K562 (cell line): ENCODE measurements around the gene NRTN. TPM values are rescaled to one million over a fixed set of nuclear protein-coding genes. Genes with fewer than 3 reads are reported as not detected.

Experiments used
- ATAC-seq: fragments of 200-7000 bp; cut with Tn5 transposase; 3 replicates; pipeline ENCODE4 v1.9.1; 2020; ENCODE audit warnings: moderate library complexity
- BruUV-seq: library from RNA; stranded (reverse); fragments of 400-500 nt; replicated peaks from 2 replicates; lab custom pipeline; 2021; lab: Mats Ljungman, UMichigan
- CTCF ChIA-PET: fragments of 300-600 bp; formaldehyde crosslinking; extraction: SDS; loops from one replicate; lab custom pipeline; 2021; ENCODE audit warnings: low intra/inter-chr PET ratio; lab: Yijun Ruan, JAX
- POLR2A ChIA-PET: fragments of 300-600, 350-650 bp; sonication (Branson Sonifier 250); formaldehyde crosslinking; extraction: SDS; loops from one replicate; lab custom pipeline; 2021; ENCODE audit warnings: antibody characterized with exemption, inconsistent platforms; lab: Yijun Ruan, JAX
- DNase-seq, 4 experiments: peaks; one replicate each; pipeline versions ENCODE4 v3.0.0 to v3.0.0-alpha.2; 2011 to 2018; ENCODE audit warnings: low spot score in 3 of 4, mixed read lengths in 3 of 4; ENCODE audit errors: extremely low read depth in 1 of 4
- FAIRE-seq: peaks from 2 replicates; lab custom pipeline; 2011; peaks lifted over from hg19 to GRCh38; lab: Jason Lieb, UNC
- H2AFZ ChIP-seq: 2 replicates; pipeline ENCODE4 v1.6.0; 2011; ENCODE audit warnings: low read depth, low read length, control low read depth, inconsistent platforms
- H3K27ac ChIP-seq: fragments of 200-600 bp; 3 replicates; pipeline ENCODE4 v1.8.0; 2011; ENCODE audit warnings: low read depth, mild to moderate bottlenecking, control low read depth, inconsistent platforms, low read length, moderate library complexity, mixed read lengths; ENCODE audit errors: extremely low read depth
- H3K27me3 ChIP-seq, 2 experiments: fragments of 300-600 bp in 1 of 2; 2 replicates in 1 of 2; 3 replicates in 1 of 2; pipeline versions ENCODE4 v1.6.0 to v1.8.0; 2011; ENCODE audit warnings: inconsistent platforms in 2 of 2, low read length in 2 of 2, mild to moderate bottlenecking in 1 of 2, mixed read lengths in 1 of 2, moderate library complexity in 1 of 2; ENCODE audit not compliant: control insufficient read depth in 2 of 2, insufficient read depth in 2 of 2
- H3K36me3 ChIP-seq: fragments of 300-600 bp; 3 replicates; pipeline ENCODE4 v1.8.0; 2011; ENCODE audit warnings: mild to moderate bottlenecking, low read length, inconsistent platforms; ENCODE audit not compliant: control insufficient read depth, insufficient read depth
- H3K4me1 ChIP-seq, 2 experiments: fragments of 200-600 bp in 1 of 2; replicated peaks in 1 of 2; 2 replicates in 1 of 2; 3 replicates in 1 of 2; pipeline versions ENCODE4 v1.5.1 to v1.8.0; 2011; ENCODE audit warnings: inconsistent platforms in 2 of 2, low read length in 2 of 2, mild to moderate bottlenecking in 1 of 2, mixed read lengths in 1 of 2, moderate library complexity in 1 of 2; ENCODE audit not compliant: control insufficient read depth in 2 of 2, insufficient read depth in 2 of 2
- H3K4me2 ChIP-seq: 2 replicates; pipeline ENCODE4 v1.6.1; 2011; ENCODE audit warnings: low read length, control low read depth, inconsistent platforms, mixed read lengths; ENCODE audit not compliant: insufficient read depth
- H3K4me3 ChIP-seq: fragments of 200-600 bp; sonication (generic), shearing (Covaris generic); 2 replicates; pipeline ENCODE4 v1.5.1; 2016; ENCODE audit warnings: control low read depth, inconsistent platforms
- H3K79me2 ChIP-seq: fragments of 200-600 bp; 3 replicates; pipeline ENCODE4 v1.8.0; 2011; ENCODE audit warnings: low read length, inconsistent platforms; ENCODE audit not compliant: control insufficient read depth, insufficient read depth
- H3K9ac ChIP-seq, 2 experiments: 2 replicates each; pipeline versions ENCODE4 v1.6.0 to v1.6.1; 2011; ENCODE audit warnings: low read depth in 2 of 2, low read length in 2 of 2, control low read depth in 1 of 2, inconsistent platforms in 1 of 2, mild to moderate bottlenecking in 1 of 2, mixed read lengths in 1 of 2; ENCODE audit not compliant: insufficient read depth in 1 of 2
- H3K9me1 ChIP-seq: one replicate; pipeline ENCODE4 v1.6.0; 2011; ENCODE audit warnings: inconsistent platforms, mild to moderate bottlenecking, low read length, moderate library complexity; ENCODE audit not compliant: control insufficient read depth, insufficient read depth
- H3K9me3 ChIP-seq: replicated peaks from 2 replicates; pipeline ENCODE4 v1.5.1; 2011; ENCODE audit warnings: low read depth, low read length, inconsistent platforms; ENCODE audit not compliant: control insufficient read depth, insufficient read depth
- H4K20me1 ChIP-seq: replicated peaks from 2 replicates; pipeline ENCODE4 v1.6.1; 2011; ENCODE audit warnings: low read length, inconsistent platforms, mixed read lengths; ENCODE audit not compliant: control insufficient read depth, insufficient read depth
- ADNP ChIP-seq: fragments of 200-800 bp; sonication (Bioruptor generic); IDR thresholded peaks from 2 replicates; pipeline ENCODE4 v1.6.1; 2016; ENCODE audit warnings: missing genetic modification characterization, missing compliant biosample characterization
- EHMT2 ChIP-seq: fragments of 450-650 bp; IDR thresholded peaks from 2 replicates; pipeline ENCODE4 v1.6.1; 2018; ENCODE audit warnings: antibody characterized with exemption
- ELF1 ChIP-seq: fragments of 200-800 bp; sonication (Bioruptor generic); IDR thresholded peaks from 2 replicates; pipeline ENCODE4 v1.6.1; 2016; ENCODE audit warnings: missing genetic modification characterization, missing compliant biosample characterization
- ERF ChIP-seq: fragments of 450-650 bp; formaldehyde crosslinking; IDR thresholded peaks from 2 replicates; pipeline ENCODE4 v1.4.0; 2020; ENCODE audit warnings: mild to moderate bottlenecking, mixed read lengths
- GATA2 ChIP-seq: sonication (generic); formaldehyde crosslinking; IDR thresholded peaks from 2 replicates; pipeline ENCODE4 v1.4.0; 2020; ENCODE audit warnings: mild to moderate bottlenecking, missing genetic modification reagents
- MTA1 ChIP-seq: fragments of 450-650 bp; IDR thresholded peaks from 2 replicates; pipeline ENCODE4 v1.6.1; 2017; ENCODE audit warnings: borderline replicate concordance
- MYC ChIP-seq, 2 experiments: fragments of 250-450 bp in 1 of 2; sonication (Bioruptor Pico) in 1 of 2; IDR thresholded peaks; 2 replicates each; pipeline versions ENCODE4 v1.5.1 to v1.6.1; 2012 to 2021; ENCODE audit warnings: low read depth in 2 of 2, borderline replicate concordance in 1 of 2, improper control_type of control experiment in 1 of 2, low read length in 1 of 2, mild to moderate bottlenecking in 1 of 2, moderate library complexity in 1 of 2
- POLR2B ChIP-seq: fragments of 450-650 bp; IDR thresholded peaks from 2 replicates; pipeline ENCODE4 v1.6.1; 2018; ENCODE audit warnings: low read depth; ENCODE audit not compliant: partially characterized antibody
- RHOXF2B ChIP-seq: fragments of 250-450 bp; sonication (Bioruptor Pico); conservative IDR thresholded peaks from 2 replicates; pipeline ENCODE4 v1.5.1; 2021
- SMARCA4 ChIP-seq: fragments of 450-650 bp; IDR thresholded peaks from 2 replicates; pipeline ENCODE4 v1.6.1; 2016
- SMARCB1 ChIP-seq: IDR thresholded peaks from 2 replicates; pipeline ENCODE4 v1.6.1; 2011; ENCODE audit warnings: improper control_type of control experiment, low read depth; ENCODE audit not compliant: insufficient read length
- TCF7L2 ChIP-seq: fragments of 150-350 bp; IDR thresholded peaks from 2 replicates; pipeline ENCODE4 v1.6.1; 2016; ENCODE audit warnings: low read depth, mild to moderate bottlenecking, low read length, moderate library complexity
- THRAP3 ChIP-seq: fragments of 450-650 bp; IDR thresholded peaks from 2 replicates; pipeline ENCODE4 v1.6.1; 2016; ENCODE audit warnings: mild to moderate bottlenecking, inconsistent platforms, borderline replicate concordance
- ZNF133 ChIP-seq: fragments of 250-450 bp; sonication (Bioruptor Pico); IDR thresholded peaks from 2 replicates; pipeline ENCODE4 v1.4.0; 2020; ENCODE audit warnings: mild to moderate bottlenecking
- ZNF282 ChIP-seq: sonication (generic); formaldehyde crosslinking; IDR thresholded peaks from 2 replicates; pipeline ENCODE4 v1.8.1; 2023; ENCODE audit warnings: missing genetic modification reagents
- WGBS: fragments of 100-300 bp; shearing (Covaris generic); methylation state at CpG from one replicate; pipeline ENCODE4 v1.1.6; 2016; ENCODE audit warnings: low coverage, mixed read lengths; ENCODE audit not compliant: insufficient coverage; ENCODE audit errors: missing lambda C conversion rate; 5-methylcytosine and 5-hydroxymethylcytosine counted together
- in situ Hi-C: fragments of 300-500 bp; cut with MboI; formaldehyde crosslinking; loops from 4 replicates; pipeline ENCODE4 v1.15.0; 2018; ENCODE audit warnings: inconsistent platforms, mixed read lengths
- intact Hi-C: fragments of 100-400 bp; cut with micrococcal nuclease; formaldehyde crosslinking; loops from 2 replicates; pipeline ENCODE4 v1.14.2; 2022
- polyA plus RNA-seq, 8 experiments: library from polyadenylated mRNA; depleted of rRNA in 4 of 8; stranded (reverse) in 5 of 8; unstranded in 3 of 8; fragments of >200 nt; fragmentation: Nextera tagmentation in 2 of 8; fragmentation: Illumina TruSeq in 1 of 8; extraction: Ambion mirVana in 2 of 8; extraction: Trizol in 1 of 8; gene quantifications; 2 replicates each; pipeline versions ENCODE4 v1.2.1 to v1.2.3, GENCODE V29; 2011 to 2014; ENCODE audit warnings: inconsistent platforms in 1 of 8, missing spikeins in 1 of 8
- total RNA-seq, 7 experiments: library from RNA; depleted of rRNA in 6 of 7; stranded (reverse); fragments of >200 nt in 6 of 7; fragmentation: Illumina TruSeq in 2 of 7; extraction: Trizol in 2 of 7; gene quantifications; 2 replicates each; pipeline versions ENCODE4 v1.2.1 to v1.2.3, GENCODE V29; 2011 to 2021; ENCODE audit warnings: low replicate concordance in 1 of 7
- TF ChIP-seq, protein P1 (sequence below): fragments of 450-650 bp; conservative IDR thresholded peaks from 2 replicates; pipeline ENCODE4 v1.6.1; 2016; ENCODE audit warnings: missing genetic modification characterization, low read depth, mild to moderate bottlenecking, missing compliant biosample characterization, moderate library complexity
- TF ChIP-seq, protein P2 (sequence below): fragments of 250-450 bp; sonication (Bioruptor Pico); IDR thresholded peaks from 2 replicates; pipeline ENCODE4 v1.5.0; 2020; ENCODE audit warnings: mild to moderate bottlenecking, borderline replicate concordance

Gene NRTN
- total and polyA plus RNA-seq, 9 of the 15 experiments (the other 6 are each of a cell fraction or from before 2014, with no cell fraction given), result 0.62 to 8.1 (median 1.6) TPM; not detected in 2

DNA sequence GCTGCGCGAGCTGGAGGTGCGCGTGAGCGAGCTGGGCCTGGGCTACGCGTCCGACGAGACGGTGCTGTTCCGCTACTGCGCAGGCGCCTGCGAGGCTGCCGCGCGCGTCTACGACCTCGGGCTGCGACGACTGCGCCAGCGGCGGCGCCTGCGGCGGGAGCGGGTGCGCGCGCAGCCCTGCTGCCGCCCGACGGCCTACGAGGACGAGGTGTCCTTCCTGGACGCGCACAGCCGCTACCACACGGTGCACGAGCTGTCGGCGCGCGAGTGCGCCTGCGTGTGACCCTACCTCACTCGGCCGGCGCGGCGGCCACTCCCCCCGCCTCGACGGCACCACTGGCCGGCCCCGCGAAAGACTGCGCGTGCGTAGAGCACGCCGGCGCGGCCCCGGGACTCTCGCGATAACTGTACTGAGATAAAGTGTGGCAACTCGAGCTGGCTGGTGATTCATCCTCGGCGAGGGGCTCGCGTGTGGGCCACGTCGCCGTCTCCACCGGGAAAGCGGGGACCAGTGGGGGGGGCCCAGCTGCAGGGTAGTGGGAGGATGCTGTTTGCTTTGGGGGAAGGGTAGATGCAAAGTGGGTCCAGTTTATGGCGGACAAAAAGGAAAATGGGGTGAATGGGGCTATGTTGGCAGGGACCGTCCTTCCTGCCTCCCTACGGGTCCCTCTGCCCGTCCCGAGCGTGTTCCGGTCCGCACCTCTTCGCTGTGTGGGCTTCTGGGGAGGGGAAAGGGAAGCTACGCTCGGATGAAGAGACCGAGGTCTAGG, 23.2 kb downstream of the NRTN start:
- peak overlapping the region; percentile 94 for H2AFZ ChIP-seq
- no peaks in the 10 kb centered on the region for H3K9me3 ChIP-seq
- BruUV-seq, result no TSS peak
- in situ Hi-C loops (no loop called here), intact Hi-C loops (no loop called here)
- H3K9me1 ChIP-seq, result peaks cover 3% of the 10 kb centered on the region
- DNase-seq (peak; percentile 97 to 99 (median 99)), ATAC-seq (peak; percentile 86), FAIRE-seq (peak; percentile 97)
- H3K36me3 ChIP-seq, result no peaks in the 10 kb centered on the region
- H3K4me1 ChIP-seq, result peaks cover 6 to 69% of the 10 kb centered on the region in 2 experiments; a peak in 4 of 5 replicates
- POLR2A ChIA-PET, result interaction anchor here (0.6 to 2.2 kb wide), 29 partner anchors 9 to 789 kb away, joined by 3 to 16 read pairs (median 4); partner anchors contain the start of genes CATSPERD, DUS3L, FUT3 and FUT6
- peak overlapping the region; percentile 93 to 97 for H3K9ac ChIP-seq
- peak overlapping the region; percentile 98 for H3K4me2 ChIP-seq
- no peaks in the 10 kb centered on the region; the same call in 1 of the 2 replicates for H4K20me1 ChIP-seq
- H3K27me3 ChIP-seq, result peaks cover 0 to 5% of the 10 kb centered on the region in 2 experiments; a peak in 3 of 5 replicates
- H3K27ac ChIP-seq, result peak overlapping the region; percentile 96
- H3K79me2 ChIP-seq, result peaks cover 4% of the 10 kb centered on the region; the same call in 1 of the 3 replicates
- CTCF ChIA-PET, result no interaction called here
- peak overlapping the region; percentile 59 for H3K4me3 ChIP-seq
- 1% methylated on average over 85 of the region's 91 CpGs for WGBS
- TF ChIP-seq, protein P1, sequence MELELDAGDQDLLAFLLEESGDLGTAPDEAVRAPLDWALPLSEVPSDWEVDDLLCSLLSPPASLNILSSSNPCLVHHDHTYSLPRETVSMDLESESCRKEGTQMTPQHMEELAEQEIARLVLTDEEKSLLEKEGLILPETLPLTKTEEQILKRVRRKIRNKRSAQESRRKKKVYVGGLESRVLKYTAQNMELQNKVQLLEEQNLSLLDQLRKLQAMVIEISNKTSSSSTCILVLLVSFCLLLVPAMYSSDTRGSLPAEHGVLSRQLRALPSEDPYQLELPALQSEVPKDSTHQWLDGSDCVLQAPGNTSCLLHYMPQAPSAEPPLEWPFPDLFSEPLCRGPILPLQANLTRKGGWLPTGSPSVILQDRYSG (tag), result 0 out of 2 replicates have a peak, but pooled peaks have one; percentile 19
- TF ChIP-seq MYC (IDR thresholded peaks at IDR 0.05; ENCODE audit: low read depth, low read length) (peak; percentile 79), MYC (CRISPR knock-in tag; IDR thresholded peaks at IDR 0.05; ENCODE audit: borderline replicate concordance, low read depth) (no peak; the same call in 1 of the 2 replicates), TCF7L2 (no peak), EHMT2 (no peak), MTA1 (no peak), ZNF282 (no peak), GATA2 (CRISPR knock-in tag) (no peak), POLR2B (peak; percentile 99), ADNP (no peak), ELF1 (tag) (peak; percentile 11; the same call in 1 of the 2 replicates), SMARCA4 (peak; percentile 83), SMARCB1 (no peak), RHOXF2B (CRISPR knock-in tag) (no peak), ERF (CRISPR knock-in tag) (peak; percentile 77; the same call in 1 of the 2 replicates), THRAP3 (no peak), ZNF133 (0 out of 2 replicates have a peak, but pooled peaks have one; percentile 30)
- TF ChIP-seq, protein P2, sequence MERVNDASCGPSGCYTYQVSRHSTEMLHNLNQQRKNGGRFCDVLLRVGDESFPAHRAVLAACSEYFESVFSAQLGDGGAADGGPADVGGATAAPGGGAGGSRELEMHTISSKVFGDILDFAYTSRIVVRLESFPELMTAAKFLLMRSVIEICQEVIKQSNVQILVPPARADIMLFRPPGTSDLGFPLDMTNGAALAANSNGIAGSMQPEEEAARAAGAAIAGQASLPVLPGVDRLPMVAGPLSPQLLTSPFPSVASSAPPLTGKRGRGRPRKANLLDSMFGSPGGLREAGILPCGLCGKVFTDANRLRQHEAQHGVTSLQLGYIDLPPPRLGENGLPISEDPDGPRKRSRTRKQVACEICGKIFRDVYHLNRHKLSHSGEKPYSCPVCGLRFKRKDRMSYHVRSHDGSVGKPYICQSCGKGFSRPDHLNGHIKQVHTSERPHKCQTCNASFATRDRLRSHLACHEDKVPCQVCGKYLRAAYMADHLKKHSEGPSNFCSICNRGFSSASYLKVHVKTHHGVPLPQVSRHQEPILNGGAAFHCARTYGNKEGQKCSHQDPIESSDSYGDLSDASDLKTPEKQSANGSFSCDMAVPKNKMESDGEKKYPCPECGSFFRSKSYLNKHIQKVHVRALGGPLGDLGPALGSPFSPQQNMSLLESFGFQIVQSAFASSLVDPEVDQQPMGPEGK (CRISPR knock-in tag), result 0 out of 2 replicates have a peak, but pooled peaks have one; percentile 56
